HL-60 (cell line): ENCODE data around the gene CRIM1.

Experiments
- GABPA ChIP-seq: IDR thresholded peaks from 2 replicates; pipeline ENCODE4 v1.6.1; 2012; ENCODE audit warnings: low read depth
- POLR2AphosphoS5 ChIP-seq: IDR thresholded peaks from 2 replicates; pipeline ENCODE4 v1.6.1; 2012; ENCODE audit warnings: low read depth
- TF ChIP-seq, protein P1 (sequence below): IDR thresholded peaks from one replicate; pipeline ENCODE4 v1.5.1; 2011; ENCODE audit warnings: low read length, control low read depth, inconsistent platforms; ENCODE audit not compliant: insufficient read depth

DNA sequence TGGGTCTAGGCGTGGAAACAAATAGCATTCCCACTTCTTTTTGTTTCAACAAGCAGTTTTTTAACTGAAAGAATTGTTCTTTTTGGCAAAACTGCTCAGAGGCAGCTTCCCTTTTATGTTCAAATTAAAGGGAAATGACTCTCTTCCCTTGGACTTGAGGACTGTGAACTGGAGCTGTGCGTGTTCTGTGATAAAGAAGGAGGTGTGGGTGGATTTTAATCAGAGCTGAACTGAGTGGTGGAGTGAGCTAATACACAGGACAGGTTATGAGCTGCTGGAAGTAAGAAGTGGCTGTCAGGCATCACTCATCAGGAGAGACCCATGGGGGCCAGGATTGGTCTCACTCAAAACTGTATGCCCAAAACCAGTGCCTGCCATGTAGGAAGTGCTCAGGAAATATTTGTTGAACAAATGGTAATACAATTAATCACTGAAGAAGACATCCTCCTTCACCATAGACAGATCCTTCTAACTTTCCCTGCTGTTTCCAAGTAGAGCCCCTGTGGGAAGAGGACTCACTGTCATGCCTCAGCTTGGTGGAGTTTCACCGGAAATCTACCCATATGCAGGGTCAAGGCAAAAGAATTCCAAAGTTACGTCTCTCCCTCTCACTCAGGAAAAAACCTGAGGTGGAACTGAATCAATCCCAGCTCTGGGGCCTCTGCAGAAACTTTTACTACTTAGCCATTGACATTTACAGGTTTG lies 186.5 kb downstream of the CRIM1 start:
- TF ChIP-seq, protein P1, sequence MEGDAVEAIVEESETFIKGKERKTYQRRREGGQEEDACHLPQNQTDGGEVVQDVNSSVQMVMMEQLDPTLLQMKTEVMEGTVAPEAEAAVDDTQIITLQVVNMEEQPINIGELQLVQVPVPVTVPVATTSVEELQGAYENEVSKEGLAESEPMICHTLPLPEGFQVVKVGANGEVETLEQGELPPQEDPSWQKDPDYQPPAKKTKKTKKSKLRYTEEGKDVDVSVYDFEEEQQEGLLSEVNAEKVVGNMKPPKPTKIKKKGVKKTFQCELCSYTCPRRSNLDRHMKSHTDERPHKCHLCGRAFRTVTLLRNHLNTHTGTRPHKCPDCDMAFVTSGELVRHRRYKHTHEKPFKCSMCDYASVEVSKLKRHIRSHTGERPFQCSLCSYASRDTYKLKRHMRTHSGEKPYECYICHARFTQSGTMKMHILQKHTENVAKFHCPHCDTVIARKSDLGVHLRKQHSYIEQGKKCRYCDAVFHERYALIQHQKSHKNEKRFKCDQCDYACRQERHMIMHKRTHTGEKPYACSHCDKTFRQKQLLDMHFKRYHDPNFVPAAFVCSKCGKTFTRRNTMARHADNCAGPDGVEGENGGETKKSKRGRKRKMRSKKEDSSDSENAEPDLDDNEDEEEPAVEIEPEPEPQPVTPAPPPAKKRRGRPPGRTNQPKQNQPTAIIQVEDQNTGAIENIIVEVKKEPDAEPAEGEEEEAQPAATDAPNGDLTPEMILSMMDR, result no peak
- TF ChIP-seq POLR2AphosphoS5 (no peak), GABPA (no peak)
